HepG2 (cell line): ENCODE measurements around the gene CCDC158. TPM values are rescaled to one million over a fixed set of nuclear protein-coding genes. Genes with fewer than 3 reads are reported as not detected.

Experiments
- ATAC-seq: fragments of 200-7000 bp; cut with Tn5 transposase; 3 replicates; pipeline ENCODE4 v1.9.1; 2020; ENCODE audit warnings: mild to moderate bottlenecking, moderate library complexity
- BruUV-seq: library from RNA; stranded (reverse); fragments of 400-500 nt; replicated peaks from 2 replicates; lab custom pipeline; 2021; lab: Mats Ljungman, UMichigan
- CTCF ChIA-PET: fragments of 300-600 bp; formaldehyde crosslinking; extraction: SDS; loops from one replicate; lab custom pipeline; 2021; ENCODE audit warnings: low total read pairs, inconsistent platforms, low intra/inter-chr PET ratio; lab: Yijun Ruan, JAX
- POLR2A ChIA-PET: fragments of 350-600 bp; sonication (Branson Sonifier 250); formaldehyde crosslinking; loops from one replicate; lab custom pipeline; 2020; ENCODE audit warnings: antibody characterized with exemption, inconsistent platforms; lab: Yijun Ruan, JAX
- DNase-seq: peaks from one replicate; pipeline ENCODE4 v3.0.0-alpha.2; 2015; ENCODE audit warnings: low spot score
- FAIRE-seq: peaks from 3 replicates; lab custom pipeline; 2011; peaks lifted over from hg19 to GRCh38; lab: Jason Lieb, UNC
- H2AFZ ChIP-seq: one replicate; pipeline ENCODE4 v1.6.1; 2011; ENCODE audit warnings: low read length, inconsistent platforms
- H3K27ac ChIP-seq: fragments of 300-600 bp; 3 replicates; pipeline ENCODE4 v1.8.0; 2011; ENCODE audit warnings: mixed run types, mild to moderate bottlenecking, mixed read lengths, low read length, inconsistent platforms; ENCODE audit not compliant: insufficient read depth; ENCODE audit errors: extremely low read length
- H3K27me3 ChIP-seq, 2 experiments: fragments of 200-600 bp in 1 of 2; 2 replicates in 1 of 2; 3 replicates in 1 of 2; pipeline versions ENCODE4 v1.6.0 to v1.8.0; 2011; ENCODE audit warnings: low read length in 2 of 2, mild to moderate bottlenecking in 2 of 2, moderate library complexity in 2 of 2, inconsistent platforms in 1 of 2; ENCODE audit not compliant: insufficient read depth in 2 of 2, control insufficient read depth in 1 of 2
- H3K36me3 ChIP-seq, 2 experiments: fragments of 200-600 bp in 1 of 2; replicated peaks in 1 of 2; 2 replicates in 1 of 2; 3 replicates in 1 of 2; pipeline versions ENCODE4 v1.5.1 to v1.8.0; 2011; ENCODE audit warnings: low read length in 2 of 2, inconsistent platforms in 1 of 2; ENCODE audit not compliant: insufficient read depth in 2 of 2, control insufficient read depth in 1 of 2
- H3K4me1 ChIP-seq: 2 replicates; pipeline ENCODE4 v1.5.1; 2012; ENCODE audit warnings: low read length, inconsistent platforms; ENCODE audit not compliant: insufficient read depth
- H3K4me2 ChIP-seq: 2 replicates; pipeline ENCODE4 v1.6.0; 2011; ENCODE audit warnings: low read depth, low read length, inconsistent platforms
- H3K4me3 ChIP-seq, 3 experiments: fragments of 200-600 bp in 1 of 3; sonication (generic), shearing (Covaris generic) in 1 of 3; replicated peaks in 1 of 3; 2 replicates each; pipeline ENCODE4 v1.5.1; 2011 to 2016; ENCODE audit warnings: low read length in 3 of 3, inconsistent platforms in 2 of 3, low read depth in 2 of 3, mild to moderate bottlenecking in 2 of 3, control low read depth in 1 of 3, mixed read lengths in 1 of 3; ENCODE audit not compliant: insufficient read depth in 1 of 3
- H3K79me2 ChIP-seq: one replicate; pipeline ENCODE4 v1.6.1; 2011; ENCODE audit warnings: low read length, inconsistent platforms; ENCODE audit not compliant: insufficient read depth
- H3K9ac ChIP-seq: 2 replicates; pipeline ENCODE4 v1.6.0; 2011; ENCODE audit warnings: mild to moderate bottlenecking, low read depth, low read length, inconsistent platforms; ENCODE audit not compliant: insufficient read depth
- H3K9me3 ChIP-seq: 2 replicates; pipeline ENCODE4 v1.5.1; 2012; ENCODE audit warnings: mild to moderate bottlenecking, low read length
- H4K20me1 ChIP-seq: 2 replicates; pipeline ENCODE4 v1.6.0; 2011; ENCODE audit warnings: inconsistent platforms, mild to moderate bottlenecking, low read length, moderate library complexity; ENCODE audit not compliant: insufficient read depth
- CBX5 ChIP-seq: sonication (generic); formaldehyde crosslinking; IDR thresholded peaks from 2 replicates; pipeline ENCODE4 v1.4.0; 2020; ENCODE audit warnings: missing genetic modification reagents, borderline replicate concordance
- DRAP1 ChIP-seq: IDR thresholded peaks from 2 replicates; pipeline ENCODE4 v1.6.1; 2016; ENCODE audit warnings: missing genetic modification reagents, missing compliant biosample characterization
- HOXA7 ChIP-seq: sonication (generic); formaldehyde crosslinking; IDR thresholded peaks from 2 replicates; pipeline ENCODE4 v1.8.1; 2022; ENCODE audit warnings: mild to moderate bottlenecking, missing genetic modification reagents, moderate library complexity
- SNAPC5 ChIP-seq: sonication (generic); formaldehyde crosslinking; IDR thresholded peaks from 2 replicates; pipeline ENCODE4 v1.8.1; 2023; ENCODE audit warnings: mild to moderate bottlenecking, missing genetic modification reagents, borderline replicate concordance
- ZGPAT ChIP-seq: IDR thresholded peaks from 2 replicates; pipeline ENCODE4 v1.6.1; 2016; ENCODE audit warnings: mild to moderate bottlenecking
- ZKSCAN1 ChIP-seq: fragments of 150-350 bp; IDR thresholded peaks from 2 replicates; pipeline ENCODE4 v1.6.1; 2014; ENCODE audit warnings: low read length
- ZNF101 ChIP-seq: sonication (generic); formaldehyde crosslinking; IDR thresholded peaks from 2 replicates; pipeline ENCODE4 v1.4.0; 2020; ENCODE audit warnings: mild to moderate bottlenecking, low read depth, missing genetic modification reagents, borderline replicate concordance
- ZNF414 ChIP-seq: sonication (generic); formaldehyde crosslinking; IDR thresholded peaks from 2 replicates; pipeline ENCODE4 v1.5.0; 2020; ENCODE audit warnings: missing genetic modification reagents
- ZNF747 ChIP-seq: sonication (generic); formaldehyde crosslinking; IDR thresholded peaks from 2 replicates; pipeline ENCODE4 v1.8.1; 2023; ENCODE audit warnings: missing genetic modification reagents, mild to moderate bottlenecking, borderline replicate concordance
- ZNF766 ChIP-seq: sonication (generic); formaldehyde crosslinking; IDR thresholded peaks from 2 replicates; pipeline ENCODE4 v1.5.0; 2020; ENCODE audit warnings: missing genetic modification reagents, borderline replicate concordance
- WGBS: methylation state at CpG from one replicate; pipeline ENCODE4 v1.1.6; 2017; ENCODE audit warnings: low lambda C conversion rate; 5-methylcytosine and 5-hydroxymethylcytosine counted together
- in situ Hi-C: cut with HindIII; loops from 2 replicates; pipeline ENCODE4 v1.10.0; 2017; ENCODE audit warnings: low pct_unique_long_range_greater_than_20kb; ENCODE audit not compliant: extremely low pct_ligation_motif_present
- intact Hi-C: fragments of 100-400 bp; cut with micrococcal nuclease; formaldehyde crosslinking; loops from one replicate; pipeline ENCODE4 v1.10.0; 2022; ENCODE audit not compliant: unreplicated experiment
- polyA plus RNA-seq, 8 experiments: library from polyadenylated mRNA; depleted of rRNA in 3 of 8; stranded (reverse) in 7 of 8; unstranded in 1 of 8; fragments of >200 nt; fragmentation: Illumina TruSeq in 4 of 8; extraction: Trizol in 4 of 8; gene quantifications; 2 replicates each; pipeline versions ENCODE4 v1.2.1 to v1.2.3, GENCODE V29; 2011 to 2016; ENCODE audit warnings: low read depth in 4 of 8, missing spikeins in 1 of 8, mixed read lengths in 1 of 8; ENCODE audit not compliant: insufficient read depth in 1 of 8
- total RNA-seq, 5 experiments: library from RNA; depleted of rRNA; stranded (reverse); fragments of >200 nt; fragmentation: Illumina TruSeq; extraction: Trizol; gene quantifications; 2 replicates each; pipeline ENCODE4 v1.2.3, GENCODE V29; 2016; ENCODE audit warnings: low read depth in 1 of 5

The CCDC158 gene
- total and polyA plus RNA-seq, 2 of the 13 experiments (the other 11 are each of a cell fraction or from before 2014, with no cell fraction given), result not detected

- no peak for TF ChIP-seq ZNF101 (CRISPR knock-in tag)
- Histone ChIP-seq H3K9ac (no peak overlapping the region), H3K9me3 (peaks cover 9% of the 10 kb centered on the region), H3K79me2 (no peaks in the 10 kb centered on the region), H3K27me3 (0 out of 5 replicates have a peak, but pooled peaks cover 0 to 4% of the 10 kb centered on the region in 2 experiments), H4K20me1 (no peaks in the 10 kb centered on the region), H3K4me3 (no peak overlapping the region), H3K4me1 (no peaks in the 10 kb centered on the region), H3K27ac (no peak overlapping the region), H3K36me3 (no peaks in the 10 kb centered on the region), H2AFZ (no peak overlapping the region), H3K4me2 (no peak overlapping the region)
- 35% methylated on average over 6 of the region's 6 CpGs for WGBS
- CTCF ChIA-PET, result no interaction called here
- intact Hi-C loops, result no loop called here
- POLR2A ChIA-PET, result no interaction called here
- FAIRE-seq (no peak), ATAC-seq (no peak), DNase-seq (no peak)
- BruUV-seq, result no TSS peak
- in situ Hi-C loops, result no loop called here
Measured at GRCh38 chr4:76363556-76364290, 57.2 kb downstream of the CCDC158 start.

GRCh38 chr4:76361689-76362412, 59.1 kb downstream of the CCDC158 start:
- Histone ChIP-seq H3K79me2 (no peaks in the 10 kb centered on the region), H3K4me3 (no peak overlapping the region), H2AFZ (no peak overlapping the region), H3K9me3 (peaks cover 9% of the 10 kb centered on the region), H3K9ac (no peak overlapping the region), H3K36me3 (no peaks in the 10 kb centered on the region), H3K27me3 (no peaks in the 10 kb centered on the region), H3K4me2 (no peak overlapping the region), H3K4me1 (no peaks in the 10 kb centered on the region), H4K20me1 (no peaks in the 10 kb centered on the region), H3K27ac (no peak overlapping the region)
- POLR2A ChIA-PET, result no interaction called here
- WGBS, result 40% methylated on average over 3 of the region's 3 CpGs
- no TSS peak for BruUV-seq
- CTCF ChIA-PET, result no interaction called here
- ATAC-seq, result no peak
- no peak for DNase-seq
- FAIRE-seq, result no peak
- in situ Hi-C loops, result no loop called here
- intact Hi-C loops, result no loop called here
- TF ChIP-seq DRAP1 (CRISPR knock-in tag) (no peak), CBX5 (CRISPR knock-in tag) (no peak), ZGPAT (CRISPR knock-in tag) (no peak), ZKSCAN1 (no peak), HOXA7 (CRISPR knock-in tag) (no peak), ZNF766 (CRISPR knock-in tag) (no peak), ZNF414 (CRISPR knock-in tag) (no peak), SNAPC5 (no peak), ZNF747 (CRISPR knock-in tag) (no peak)
